SK-N-MC (cell line): ENCODE measurements around the gene MEIKIN.

Experiments used
- EZH2 ChIP-seq: fragments of 200-600 bp; sonication (generic); IDR thresholded peaks from one replicate; pipeline ENCODE4 v1.6.1; 2017; ENCODE audit warnings: antibody characterized with exemption
- FOXP2 ChIP-seq: optimal IDR thresholded peaks from 2 replicates; pipeline ENCODE3; 2011; ENCODE audit warnings: mild to moderate bottlenecking, moderate library complexity; ENCODE audit not compliant: insufficient read depth; ENCODE audit errors: extremely low read length, control extremely low read depth
- POLR2AphosphoS5 ChIP-seq: IDR thresholded peaks from 2 replicates; pipeline ENCODE4 v1.6.1; 2012; ENCODE audit warnings: mild to moderate bottlenecking, low read depth, low read length, borderline replicate concordance

DNA sequence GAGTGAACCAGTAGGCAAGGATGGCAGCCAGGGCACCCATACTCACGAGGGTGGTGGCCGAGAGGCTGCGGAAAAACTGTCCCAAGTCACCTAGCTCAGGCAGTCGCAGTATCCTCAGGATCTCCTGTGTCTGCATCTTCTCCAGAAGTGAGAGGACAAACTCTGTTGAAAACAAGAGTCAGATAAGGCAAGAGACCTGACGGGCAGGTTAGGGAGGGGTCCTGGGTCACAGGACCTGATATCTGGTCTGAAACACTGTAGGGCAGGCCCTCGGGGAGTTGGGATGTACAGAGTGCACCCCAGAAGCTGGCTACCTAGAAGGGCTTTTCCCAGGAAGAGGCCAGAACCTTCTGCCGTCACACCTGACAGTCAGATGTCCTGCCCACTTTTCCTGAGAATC is 48.6 kb upstream of the MEIKIN start:
- TF ChIP-seq EZH2, result no peak
- no peak for TF ChIP-seq POLR2AphosphoS5
- no peak for TF ChIP-seq FOXP2
